Activated CD8-positive, alpha-beta memory T cell treated with anti-CD3 and anti-CD28 coated beads for 4 hours (primary cell): ENCODE measurements around the gene B3GALT6.

Experiments used
- DNase-seq, 2 donors: peaks; one replicate each; pipeline ENCODE4 v3.0.0-alpha.2; 2020; ENCODE audit warnings: low read depth in 2 of 2

Gene B3GALT6

GRCh38 chr1:1200876-1201810, 30.9 kb upstream of the B3GALT6 start:
- peak; percentile 87 for DNase-seq

GRCh38 chr1:1202831-1203560, 29.0 kb upstream of the B3GALT6 start:
- no peak for DNase-seq

- no peak for DNase-seq
Measured at GRCh38 chr1:1203561-1204424, 28.2 kb upstream of the B3GALT6 start.

- DNase-seq = no peak
Measured at GRCh38 chr1:1204425-1204920, 27.6 kb upstream of the B3GALT6 start.

GRCh38 chr1:1204998-1205768, 26.9 kb upstream of the B3GALT6 start:
- DNase-seq = no peak

GRCh38 chr1:1205769-1206375, 26.2 kb upstream of the B3GALT6 start:
- DNase-seq = no peak

GRCh38 chr1:1206376-1206965, 25.6 kb upstream of the B3GALT6 start, which contains the start of gene TNFRSF18:
Gene TNFRSF18 (minus strand): TSS chr1:1206592. CDS start chr1:1206571, 21 bp downstream.
- DNase-seq = no peak

- DNase-seq = no peak
Measured at GRCh38 chr1:1206966-1207531, 25.0 kb upstream of the B3GALT6 start.

- DNase-seq = no peak
Measured at GRCh38 chr1:1207571-1207892, 24.5 kb upstream of the B3GALT6 start.

- peak in 1 of 2 donors; percentile 52 for DNase-seq
Measured at GRCh38 chr1:1208713-1209433, 23.2 kb upstream of the B3GALT6 start.

GRCh38 chr1:1210726-1211540, 21.1 kb upstream of the B3GALT6 start:
- DNase-seq = no peak

- DNase-seq = no peak
Measured at GRCh38 chr1:1211541-1212441, 20.2 kb upstream of the B3GALT6 start.

GRCh38 chr1:1212780-1213344, 19.2 kb upstream of the B3GALT6 start:
- DNase-seq = peak in 1 of 2 donors; percentile 28

- no peak for DNase-seq
Measured at GRCh38 chr1:1213345-1214265, 18.4 kb upstream of the B3GALT6 start, which contains the start of gene TNFRSF4. Gene TNFRSF4 (minus strand): TSS chr1:1214153. CDS start chr1:1214127, 26 bp downstream.

- no peak for DNase-seq
Measured at GRCh38 chr1:1215080-1215676, 16.9 kb upstream of the B3GALT6 start.
